Middle frontal gyrus (tissue), 1 donor: ENCODE data around the gene GAS2L2.
"Not testable (repeated sequence)": the region's sequence is repeated elsewhere in the genome, so short reads cannot be mapped to it uniquely, and the experiment has no call there.

Experiments
- DNase-seq: peaks from one replicate; pipeline ENCODE4 v3.0.0-alpha.2; 2015; ENCODE audit warnings: low spot score; ENCODE audit errors: extremely low spot score

GAS2L2 gene

DNA sequence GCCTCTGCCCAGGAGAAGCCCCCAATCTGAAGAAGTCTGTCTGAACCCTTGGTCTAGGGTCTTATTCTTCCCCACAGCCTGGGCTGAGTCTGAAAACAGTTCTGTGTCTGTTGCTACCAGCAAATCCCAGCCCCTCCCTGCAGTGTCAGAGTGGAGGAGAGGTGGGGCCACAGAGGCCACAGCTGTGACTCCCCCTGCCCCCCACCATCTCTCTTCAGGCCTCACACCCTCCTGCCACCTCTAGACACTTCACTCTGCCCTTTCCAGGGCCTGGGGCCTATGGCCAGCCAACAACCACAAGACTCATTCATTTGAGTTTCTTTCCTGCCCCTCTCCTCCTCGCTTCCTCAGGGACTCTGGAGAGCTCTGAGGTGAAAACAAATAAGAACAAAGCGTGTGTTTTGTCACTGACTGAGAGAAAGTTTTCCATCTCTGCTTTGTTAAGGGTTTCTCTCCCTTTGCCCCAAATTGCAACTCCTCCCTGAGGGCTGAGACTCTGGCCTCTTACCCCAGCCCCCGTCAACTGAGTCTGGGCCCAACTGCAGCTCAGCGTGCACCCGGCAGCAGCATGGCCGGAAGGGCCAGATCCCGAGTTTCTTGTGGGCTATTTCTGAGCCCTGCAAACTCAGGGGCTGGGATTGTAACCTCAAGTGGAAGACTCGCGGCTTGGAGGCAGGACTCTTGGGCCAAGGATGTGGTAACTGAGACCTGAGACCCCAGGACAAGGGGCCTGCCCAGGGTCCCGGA is 20.8 kb upstream of the GAS2L2 start:
- no peak for DNase-seq

DNA sequence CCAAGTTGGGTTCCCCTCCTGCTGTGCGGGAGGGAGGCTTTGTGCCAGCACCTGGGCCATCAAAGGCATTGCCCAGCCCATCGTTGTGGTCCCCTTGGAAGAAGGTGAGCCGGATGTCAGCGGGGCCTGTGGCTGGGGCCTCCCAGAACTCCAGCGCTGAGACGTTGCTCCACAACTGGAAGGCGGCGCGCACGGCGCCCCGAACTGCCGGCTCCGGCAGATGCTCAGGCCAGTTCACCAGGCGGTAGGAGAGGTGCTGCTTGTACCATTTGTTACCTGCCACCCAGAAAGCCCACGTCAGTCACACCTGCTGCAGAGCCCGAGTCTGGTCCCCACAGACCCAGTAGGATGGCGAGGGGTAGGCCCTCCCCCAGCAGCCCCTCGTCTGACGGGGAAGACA is 20.1 kb upstream of the GAS2L2 start:
- no peak for DNase-seq

DNA sequence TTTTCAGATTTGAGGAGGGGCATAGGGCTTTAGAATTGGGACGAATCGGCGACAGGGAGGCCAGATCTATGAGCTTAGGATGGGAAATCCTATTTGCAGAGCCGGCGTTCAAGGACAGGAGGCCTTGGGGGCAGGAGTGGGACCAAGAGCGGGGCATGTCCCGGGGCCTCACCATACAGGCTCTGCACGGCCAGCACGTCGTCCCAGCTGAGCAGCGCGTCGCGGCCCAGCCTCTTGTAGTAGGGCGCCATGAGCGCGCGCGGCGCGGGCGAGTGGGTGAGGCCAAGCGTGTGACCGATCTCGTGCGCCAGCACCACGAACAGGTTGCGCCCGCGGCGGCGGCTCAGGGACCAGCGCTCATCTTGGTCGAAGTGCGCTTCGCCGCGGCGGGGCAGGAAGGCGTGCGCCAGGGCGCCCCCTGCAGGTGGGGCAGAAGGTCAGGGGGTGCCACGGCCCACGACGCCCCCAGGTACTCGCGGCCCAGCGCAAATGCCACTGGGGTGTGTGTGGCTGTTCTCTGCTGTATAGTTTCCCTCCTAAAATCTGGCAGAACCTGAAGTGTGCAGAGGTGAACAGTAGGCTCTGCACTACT is 17.0 kb upstream of the GAS2L2 start:
- no peak for DNase-seq

DNA sequence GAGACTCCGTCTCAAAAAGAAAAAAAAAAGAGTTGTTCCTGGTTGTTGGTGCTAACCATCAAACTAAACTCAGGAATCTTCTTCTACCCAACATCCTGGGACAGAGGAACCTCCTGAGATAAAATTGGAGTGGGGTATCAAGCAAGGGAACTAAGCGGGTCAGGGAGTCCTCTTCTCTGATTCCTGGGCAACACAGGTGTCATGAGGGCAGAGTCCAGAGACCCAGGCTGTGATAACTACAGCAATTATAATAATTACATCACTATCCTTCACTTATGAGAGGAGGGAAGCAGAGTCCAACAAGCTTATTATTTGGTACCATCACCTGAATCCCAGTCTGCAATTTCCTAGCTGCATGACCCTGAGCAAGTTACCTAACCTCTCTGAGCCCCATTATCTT is 15.8 kb upstream of the GAS2L2 start:
- DNase-seq, result no peak

DNA sequence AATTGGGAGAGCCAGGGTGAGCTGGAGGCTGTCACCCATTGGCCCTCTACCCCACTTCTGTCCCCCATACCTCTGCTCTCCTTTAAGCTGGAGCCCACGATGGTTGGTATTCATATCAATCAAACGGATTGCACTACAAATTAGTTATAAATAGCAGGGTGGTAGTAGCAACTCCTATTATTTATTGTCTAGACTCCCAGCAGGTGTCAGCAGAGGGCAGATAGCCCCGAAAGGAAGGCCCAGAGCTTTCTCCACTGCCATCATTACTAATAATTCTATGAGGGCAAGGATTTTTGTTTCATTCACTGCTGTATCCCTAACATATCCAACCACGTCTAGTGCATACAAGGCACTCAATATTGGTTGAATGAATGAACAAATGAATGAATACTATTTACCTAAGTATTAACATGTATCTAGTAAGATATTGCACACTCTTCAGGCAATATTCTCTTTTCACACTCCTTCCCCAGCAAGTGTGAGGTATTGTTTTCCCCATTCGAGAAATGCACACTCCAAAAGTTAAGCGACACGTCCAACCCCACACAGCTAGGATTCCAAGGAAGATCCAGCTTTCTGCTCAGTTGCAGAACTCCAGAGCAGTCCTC is 14.0 kb upstream of the GAS2L2 start:
- DNase-seq, result no peak

DNA sequence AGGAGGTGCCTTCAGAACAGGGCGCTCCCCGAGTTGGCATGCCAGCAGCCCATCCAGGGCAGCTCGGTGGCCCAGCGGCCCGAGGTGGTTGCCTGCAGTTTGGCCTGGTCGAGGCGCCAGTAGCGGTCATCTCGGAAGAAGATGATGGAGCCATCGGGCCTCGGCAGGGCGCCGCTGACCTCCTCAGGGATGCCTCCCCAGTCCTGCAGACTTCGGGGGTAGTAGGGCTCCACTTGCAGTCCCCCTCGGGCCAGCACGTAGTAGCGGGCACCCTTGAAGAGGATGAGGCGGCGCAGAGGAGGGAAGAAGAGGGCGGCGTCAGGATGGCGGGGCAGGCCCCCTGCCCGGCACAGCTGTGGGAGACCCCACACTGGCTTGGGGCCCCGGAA is 13.4 kb upstream of the GAS2L2 start:
- no peak for DNase-seq

DNA sequence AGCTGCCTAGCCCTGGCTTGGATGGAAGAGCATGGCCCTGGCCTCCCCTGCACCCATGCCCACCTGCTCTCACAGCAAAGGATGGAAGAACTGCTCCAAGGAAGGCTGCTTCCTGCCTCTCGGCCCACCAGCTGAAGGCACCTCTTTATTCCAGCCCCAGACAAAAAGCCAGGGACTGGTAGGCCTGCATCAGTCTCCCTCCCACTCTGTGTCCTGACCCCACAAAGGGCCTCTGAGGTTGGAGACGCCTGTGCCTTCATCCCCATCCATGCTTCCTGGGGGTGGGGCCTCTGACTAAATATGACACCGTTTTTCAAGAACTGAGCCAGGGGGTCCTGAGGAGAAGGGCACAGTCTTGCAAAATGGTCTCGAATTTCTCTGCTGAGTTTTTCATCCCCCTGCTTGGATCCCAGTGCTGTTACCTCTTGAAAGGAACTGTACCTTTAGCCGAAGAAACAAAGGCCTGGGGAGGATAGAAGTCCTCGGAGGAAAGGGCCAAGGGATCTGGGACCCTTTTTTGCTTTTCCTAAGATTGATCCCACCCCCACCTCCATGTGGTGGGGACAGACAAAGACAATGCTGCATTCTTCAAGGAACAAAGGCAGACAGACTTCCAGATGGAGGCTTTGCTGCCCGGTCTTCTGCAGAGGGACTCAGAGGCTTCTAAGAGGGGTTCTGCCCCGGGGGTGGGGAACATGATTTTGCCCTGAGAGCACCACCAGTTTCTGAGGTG is 12.9 kb upstream of the GAS2L2 start:
- no peak for DNase-seq

DNA sequence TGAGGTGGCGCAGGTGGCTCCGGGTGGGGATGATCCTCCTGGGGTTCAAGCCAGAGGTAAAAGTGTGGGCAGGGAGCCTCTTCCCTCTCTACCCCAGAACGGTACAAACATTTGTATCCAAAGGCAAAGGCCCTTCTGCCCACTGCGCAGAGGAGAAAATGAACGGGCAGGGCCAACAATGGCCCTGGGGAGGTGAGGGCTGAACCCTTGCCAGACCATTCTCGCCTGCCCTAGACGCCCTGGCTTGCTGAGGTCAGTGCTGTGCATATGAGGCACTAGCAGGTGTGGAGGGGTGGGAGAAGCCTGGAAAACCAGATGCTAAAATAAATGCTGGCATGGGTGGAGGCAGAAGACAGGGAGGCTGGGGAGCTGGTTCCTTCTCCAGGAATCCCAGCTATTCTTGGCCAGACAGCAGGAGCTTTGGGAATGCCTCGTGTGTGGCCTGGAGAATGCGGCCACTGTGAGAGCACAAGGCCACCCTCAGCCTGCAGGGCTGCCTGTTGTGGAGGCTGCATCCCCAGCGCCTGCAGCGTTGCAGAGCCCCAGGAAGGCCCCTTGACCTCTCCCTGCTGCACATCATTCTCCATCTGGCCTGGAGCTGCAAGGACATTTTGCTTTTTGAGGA is 12.2 kb upstream of the GAS2L2 start:
- no peak for DNase-seq

DNA sequence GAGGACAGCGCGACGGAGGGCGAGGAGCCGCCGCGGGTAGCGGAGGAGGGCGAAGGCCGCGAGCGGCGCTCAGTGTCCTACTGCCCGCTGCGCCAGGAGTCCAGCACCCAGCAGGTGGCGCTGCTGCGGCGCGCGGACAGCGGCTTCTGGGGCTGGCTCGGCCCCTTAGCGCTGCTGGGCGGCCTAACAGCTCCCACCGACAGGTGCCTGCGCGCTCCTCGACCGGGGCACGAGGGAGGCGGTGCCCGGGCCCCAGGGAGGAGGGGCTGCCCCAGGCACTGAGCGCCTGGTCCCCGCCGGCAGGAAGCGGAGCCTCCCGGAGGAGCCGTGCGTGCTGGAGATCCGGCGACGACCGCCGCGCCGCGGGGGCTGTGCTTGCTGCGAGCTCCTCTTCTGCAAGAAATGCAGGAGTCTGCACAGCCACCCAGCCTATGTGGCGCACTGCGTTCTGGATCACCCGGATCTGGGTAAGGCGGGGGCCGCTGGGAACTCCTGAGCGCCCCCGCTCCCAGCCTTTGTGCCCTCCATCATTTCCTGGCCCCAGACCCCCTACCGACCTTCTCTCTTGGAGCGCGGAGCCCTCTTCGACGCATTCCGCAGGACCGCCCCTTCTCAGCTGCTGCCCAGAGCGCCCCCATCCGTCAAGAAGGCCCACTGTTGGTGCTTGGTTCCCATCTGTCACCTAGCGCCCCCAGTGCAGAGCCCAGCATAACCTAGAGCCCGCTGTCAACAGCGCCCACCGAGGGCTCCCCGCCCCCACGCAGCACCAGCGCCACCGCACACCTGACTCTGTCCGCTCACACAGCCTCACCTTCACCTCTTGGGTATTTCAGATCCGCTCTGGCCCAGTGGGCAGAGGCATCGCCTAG is 11.3 kb upstream of the GAS2L2 start:
- DNase-seq, result peak; percentile 82

DNA sequence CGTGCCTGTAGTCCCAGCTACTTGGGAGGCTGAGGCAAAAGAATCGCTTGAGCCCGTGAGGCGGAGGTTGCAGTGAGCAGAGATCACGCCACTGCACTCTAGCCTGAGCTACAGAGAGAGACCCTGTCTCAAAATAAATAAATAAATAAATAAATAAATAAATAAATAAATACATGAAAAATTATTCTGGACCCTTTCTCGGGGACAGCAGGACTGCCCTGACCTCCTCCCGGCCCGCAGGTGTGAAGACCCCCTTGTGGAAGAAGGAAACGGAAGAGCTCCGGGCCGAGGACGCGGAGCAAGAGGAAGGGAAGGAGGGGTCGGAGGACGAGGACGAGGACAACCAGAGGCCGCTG is 10.7 kb upstream of the GAS2L2 start:
- DNase-seq, result no peak

DNA sequence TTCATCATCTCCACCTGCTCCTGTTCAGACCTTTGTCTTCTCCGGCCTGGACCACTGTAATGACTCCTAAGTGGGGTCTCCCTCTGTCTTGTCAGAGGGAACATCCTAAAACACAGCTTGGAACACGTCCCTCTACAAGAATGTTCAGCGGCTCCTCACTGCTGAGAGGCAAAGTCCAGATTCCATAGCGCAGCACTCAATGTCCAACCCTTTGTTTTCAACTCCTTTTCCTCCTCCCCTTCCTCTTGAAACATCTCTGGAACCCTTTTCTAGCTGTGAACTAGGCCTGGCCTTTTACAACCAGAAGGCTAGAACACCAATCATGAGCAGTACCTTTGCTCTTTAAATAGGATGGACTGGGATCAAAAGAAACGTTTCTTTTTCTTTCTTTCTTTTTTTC is 8.6 kb upstream of the GAS2L2 start:
- DNase-seq, result no peak

DNA sequence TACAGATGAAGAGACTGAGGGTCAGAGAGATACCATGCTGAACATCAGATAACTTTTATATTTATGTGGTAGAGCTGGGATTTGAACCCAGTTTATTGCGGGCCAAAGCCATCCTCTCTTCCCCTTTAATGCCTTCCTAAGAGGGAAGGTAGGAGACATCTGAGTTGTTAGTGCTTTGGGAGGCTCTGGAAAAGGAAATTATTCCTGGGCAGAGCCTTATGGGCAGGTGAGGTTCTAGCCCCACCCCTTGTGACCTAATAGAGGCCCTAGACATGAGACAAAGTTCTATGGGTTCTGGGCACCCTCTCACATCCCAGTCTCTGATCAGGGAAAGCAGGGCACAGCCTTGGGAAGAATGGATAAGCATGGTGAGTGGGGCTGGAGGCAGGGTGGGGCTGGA is 7.5 kb upstream of the GAS2L2 start, which contains the start of gene C17orf50:
C17orf50 (plus strand) TSS at position 301 of the 400 bp plus-strand sequence; CDS start at position 356, 55 bp downstream.
- DNase-seq, result no peak

DNA sequence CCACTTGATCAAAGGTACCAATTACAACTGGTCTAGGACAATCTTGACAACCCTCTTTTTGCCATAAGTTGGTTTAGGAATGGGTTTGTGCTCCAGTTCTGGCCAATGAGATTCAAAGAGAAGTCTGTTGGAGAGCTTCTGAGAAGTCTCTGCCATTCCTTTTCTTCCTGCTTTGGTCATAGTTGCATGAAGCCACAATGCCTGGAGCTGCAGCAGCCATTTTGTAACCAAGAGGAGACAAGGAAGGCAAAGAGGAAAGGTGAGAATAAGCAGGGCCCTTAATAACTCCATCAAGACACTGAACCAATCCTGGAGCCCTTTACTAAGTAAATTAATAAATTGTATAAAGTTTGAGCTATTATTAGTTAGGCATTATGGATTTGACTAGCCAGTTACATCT is 4.2 kb upstream of the GAS2L2 start:
- no peak for DNase-seq

DNA sequence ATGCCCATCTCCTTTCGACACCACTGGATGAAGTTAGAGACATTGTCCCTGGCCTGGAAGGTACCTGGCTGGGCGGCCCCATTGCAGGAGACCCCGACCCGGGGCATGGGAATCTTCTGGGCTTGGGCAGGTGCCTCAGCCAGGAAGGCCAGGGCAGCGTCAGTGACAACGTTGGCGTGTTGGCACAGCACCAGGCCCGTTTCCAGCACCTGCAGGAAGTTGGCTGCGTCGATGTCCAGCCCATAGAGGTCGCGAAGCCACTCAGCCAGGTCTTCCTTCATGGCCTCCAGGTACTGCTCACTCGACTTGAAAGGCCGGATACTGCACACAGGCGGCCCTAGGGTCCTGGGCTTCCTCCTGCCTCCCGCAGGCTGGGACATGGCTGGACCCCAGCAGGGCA is 568 bp downstream of the GAS2L2 start:
- DNase-seq, result no peak

DNA sequence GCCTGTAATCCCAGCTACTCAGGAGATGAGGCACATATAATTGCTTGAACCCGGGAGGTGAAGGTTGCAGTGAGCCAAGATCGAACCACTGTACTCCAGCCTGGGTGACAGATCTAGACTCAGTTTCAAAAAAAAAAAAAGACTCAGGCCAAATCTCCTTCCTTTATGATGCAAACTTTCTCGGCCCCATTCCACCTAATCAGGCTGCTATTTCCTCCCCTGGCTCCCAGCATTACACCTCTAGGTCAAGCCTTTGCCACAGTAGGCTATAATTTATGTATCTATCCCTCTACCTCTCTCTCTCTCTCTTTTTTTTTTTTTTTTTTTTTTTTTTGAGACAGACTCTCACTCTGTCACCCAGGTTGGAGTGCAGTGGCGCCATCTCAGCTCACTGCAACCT is 1.5 kb downstream of the GAS2L2 start:
- not testable (repeated sequence) for DNase-seq

DNA sequence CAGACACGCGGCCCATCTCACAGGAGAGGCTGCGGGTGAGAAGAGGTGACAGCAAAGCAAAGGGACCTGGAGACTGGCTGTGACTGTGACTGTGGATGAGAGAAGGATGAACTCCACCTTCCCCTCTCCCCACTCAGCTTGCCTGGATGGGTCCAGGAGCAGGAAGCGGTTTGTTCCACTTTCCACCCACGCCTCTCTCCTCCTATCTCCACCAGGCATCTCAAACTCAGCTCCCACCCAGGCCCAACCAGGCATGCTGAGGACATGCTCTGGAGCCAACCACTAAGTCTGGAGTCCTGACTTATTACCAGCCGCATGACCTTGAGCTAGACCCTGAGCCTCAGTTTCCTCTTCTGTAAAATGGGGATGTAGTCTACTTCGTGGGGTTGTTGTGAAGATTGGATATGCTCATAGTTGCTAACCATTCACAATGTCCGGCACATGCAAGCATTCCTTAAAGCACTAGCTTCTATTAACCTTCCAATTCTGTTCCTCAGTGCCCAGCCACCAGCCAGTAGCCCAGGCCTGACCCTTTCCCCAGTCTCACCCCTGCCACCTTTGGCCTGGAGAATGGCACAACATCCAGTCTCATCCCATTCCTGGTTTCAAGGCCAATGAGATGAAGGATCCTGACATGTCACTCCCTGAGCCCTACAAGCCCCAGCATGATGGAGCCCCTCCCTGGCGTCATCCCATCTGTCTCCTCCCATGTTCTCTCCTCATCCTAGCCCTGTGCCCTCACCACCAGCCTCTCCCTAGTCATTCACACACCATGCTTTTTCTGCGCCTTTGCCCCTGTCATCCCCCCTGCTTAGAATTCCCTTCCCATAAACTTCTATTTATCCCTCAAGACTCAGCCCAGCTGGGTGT is 2.3 kb downstream of the GAS2L2 start:
- DNase-seq, result no peak

DNA sequence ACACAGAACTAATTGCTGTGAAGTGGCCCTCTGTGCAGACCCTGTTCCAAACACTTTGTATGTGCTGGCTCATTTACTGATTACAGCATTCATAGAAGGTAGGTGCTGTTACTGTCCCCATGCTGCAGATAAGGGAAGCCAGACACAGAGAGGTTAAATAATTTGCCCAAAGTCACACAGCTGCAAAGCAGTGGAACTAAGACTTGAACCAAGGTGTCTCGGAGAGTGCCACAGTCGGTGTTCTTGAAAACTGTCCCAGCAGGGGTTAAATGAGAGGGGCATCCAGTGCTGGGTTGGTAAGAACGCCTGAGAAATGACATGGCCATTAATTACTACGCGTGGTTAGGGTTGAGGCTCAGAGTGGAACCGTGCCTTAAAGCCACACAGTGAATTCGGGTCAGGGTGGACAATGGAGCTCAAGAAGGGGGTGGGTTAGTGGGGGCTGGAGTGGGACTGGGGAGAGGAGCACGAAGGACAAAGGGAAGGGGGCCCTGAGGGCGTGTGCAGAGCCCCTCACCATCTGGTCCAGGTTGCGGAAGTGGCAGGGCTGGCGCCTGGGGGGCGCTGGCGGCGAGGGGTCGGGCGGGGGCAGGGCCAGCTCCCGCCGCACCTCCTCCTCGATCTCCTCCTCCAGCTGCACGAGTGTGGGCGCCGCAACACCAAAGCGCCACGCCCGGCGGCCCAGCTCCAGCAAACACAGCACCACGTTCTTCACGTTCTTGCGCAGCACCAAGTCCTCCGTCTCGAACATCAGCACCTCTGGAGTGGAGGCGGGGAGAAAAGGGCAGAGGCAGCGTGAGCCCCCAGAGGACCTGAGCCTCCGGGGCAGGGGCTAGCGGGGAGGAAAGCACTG is 3.3 kb downstream of the GAS2L2 start:
- DNase-seq, result no peak

DNA sequence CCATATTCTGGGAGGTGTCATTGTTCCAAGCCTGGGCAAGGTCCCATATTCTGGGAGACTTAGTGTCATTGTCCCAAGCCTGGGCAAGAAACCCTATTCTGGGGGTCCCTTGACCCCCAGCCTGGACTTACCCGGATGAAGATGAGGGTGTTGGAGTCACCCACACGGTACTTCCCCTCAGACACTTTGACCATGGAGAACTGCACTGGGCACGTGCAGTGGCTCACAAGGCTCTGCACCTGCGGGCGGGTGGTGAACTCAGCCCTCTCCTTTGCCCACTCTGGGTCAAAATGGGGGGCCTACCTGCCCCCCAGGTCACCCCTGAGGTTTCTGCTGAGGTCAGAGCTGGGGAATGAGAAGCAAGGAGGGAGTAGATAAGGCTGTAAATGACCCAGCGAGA is 4.1 kb downstream of the GAS2L2 start:
- DNase-seq, result no peak

DNA sequence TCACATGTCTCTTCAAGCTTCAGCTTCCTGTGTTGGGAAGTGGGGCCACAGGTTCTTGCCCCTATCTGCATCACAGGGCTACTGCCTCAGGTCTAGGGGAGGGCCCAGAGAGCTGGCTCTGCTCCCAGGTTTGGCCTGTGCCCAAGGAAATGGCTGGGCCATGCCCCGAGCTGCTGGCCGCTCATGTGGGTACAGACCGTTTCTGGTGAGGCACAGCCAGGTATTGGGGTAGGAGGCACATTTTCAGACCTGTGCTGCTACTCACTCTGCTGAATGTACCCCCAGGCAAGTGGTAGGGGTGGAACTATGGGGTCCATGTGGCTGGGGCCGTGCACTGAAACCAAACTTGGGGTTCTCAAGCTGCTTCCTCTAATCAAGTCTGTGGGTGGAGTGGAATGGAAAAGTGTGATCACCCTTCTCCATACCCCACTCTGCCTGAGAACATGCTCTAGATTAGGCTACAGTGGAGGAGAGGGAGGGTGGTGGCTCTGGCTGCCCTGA is 4.6 kb downstream of the GAS2L2 start:
- no peak for DNase-seq
